Endothelial cell of umbilical vein (primary cell): ENCODE data around the gene CIB2. TPM values are rescaled to one million over a fixed set of nuclear protein-coding genes. Genes with fewer than 3 reads are reported as not detected.

Source experiments
- BruUV-seq: library from RNA; stranded (reverse); fragments of 400-500 nt; replicated peaks from 2 replicates; lab custom pipeline; 2021; lab: Mats Ljungman, UMichigan
- CTCF ChIA-PET: fragments of 300-600, 350-600 bp; sonication (Branson Sonifier 250); formaldehyde crosslinking; loops from one replicate; lab custom pipeline; 2021; ENCODE audit warnings: antibody characterized with exemption, inconsistent platforms; lab: Charles Lee
- POLR2A ChIA-PET: fragments of 300-600, 350-600 bp; sonication (Branson Sonifier 250); formaldehyde crosslinking; loops from one replicate; lab custom pipeline; 2021; ENCODE audit warnings: antibody characterized with exemption, inconsistent platforms; lab: Charles Lee
- DNase-seq: peaks from one replicate; pipeline ENCODE4 v3.0.0-alpha.2; 2011; ENCODE audit warnings: low read depth, low spot score
- FAIRE-seq: peaks from 2 replicates; lab custom pipeline; 2011; peaks lifted over from hg19 to GRCh38; lab: Jason Lieb, UNC
- H2AFZ ChIP-seq: 2 replicates; pipeline ENCODE4 v1.6.0; 2012; ENCODE audit warnings: low read depth, low read length, control low read depth, inconsistent platforms
- H3K27ac ChIP-seq: 2 replicates; pipeline ENCODE4 v1.5.1; 2011; ENCODE audit warnings: low read depth, mild to moderate bottlenecking, control low read depth, low read length, moderate library complexity; ENCODE audit not compliant: insufficient read depth
- H3K27me3 ChIP-seq, 2 experiments: 2 replicates each; pipeline versions ENCODE4 v1.6.0 to v1.6.1; 2011; ENCODE audit warnings: low read length in 2 of 2, mixed read lengths in 1 of 2; ENCODE audit not compliant: control insufficient read depth in 2 of 2, insufficient read depth in 2 of 2
- H3K36me3 ChIP-seq, 2 experiments: 2 replicates in 1 of 2; 3 replicates in 1 of 2; pipeline ENCODE4 v1.5.1; 2011; ENCODE audit warnings: low read length in 2 of 2, mild to moderate bottlenecking in 1 of 2, moderate library complexity in 1 of 2; ENCODE audit not compliant: control insufficient read depth in 2 of 2, insufficient read depth in 2 of 2; ENCODE audit errors: extremely low read depth in 1 of 2
- H3K4me1 ChIP-seq: 3 replicates; pipeline ENCODE4 v1.5.1; 2011; ENCODE audit warnings: mild to moderate bottlenecking, low read length; ENCODE audit not compliant: control insufficient read depth, insufficient read depth; ENCODE audit errors: extremely low read depth
- H3K4me2 ChIP-seq: 2 replicates; pipeline ENCODE4 v1.6.1; 2011; ENCODE audit warnings: low read length, control low read depth, mixed read lengths; ENCODE audit not compliant: insufficient read depth
- H3K4me3 ChIP-seq, 3 experiments: fragments of 200-600 bp in 1 of 3; sonication (generic), shearing (Covaris generic) in 1 of 3; replicated peaks in 1 of 3; 2 replicates each; pipeline ENCODE4 v1.5.1; 2011 to 2016; ENCODE audit warnings: control low read depth in 3 of 3, low read length in 3 of 3, mild to moderate bottlenecking in 2 of 3, inconsistent platforms in 1 of 3, low read depth in 1 of 3, moderate library complexity in 1 of 3; ENCODE audit not compliant: insufficient read depth in 1 of 3
- H3K79me2 ChIP-seq: 2 replicates; pipeline ENCODE4 v1.6.0; 2012; ENCODE audit warnings: low read length, inconsistent platforms; ENCODE audit not compliant: control insufficient read depth, insufficient read depth
- H3K9ac ChIP-seq: replicated peaks from 2 replicates; pipeline ENCODE3; 2011; ENCODE audit warnings: low read length, control low read depth; ENCODE audit not compliant: insufficient read depth; ENCODE audit errors: extremely low read depth
- H3K9me1 ChIP-seq: replicated peaks from 3 replicates; pipeline ENCODE4 v1.6.0; 2011; ENCODE audit warnings: mild to moderate bottlenecking, low read length; ENCODE audit not compliant: control insufficient read depth, insufficient read depth; ENCODE audit errors: extremely low read depth
- H3K9me3 ChIP-seq: replicated peaks from 2 replicates; pipeline ENCODE4 v1.5.1; 2012; ENCODE audit warnings: low read length, inconsistent platforms; ENCODE audit not compliant: control insufficient read depth, insufficient read depth
- H4K20me1 ChIP-seq: replicated peaks from 2 replicates; pipeline ENCODE3; 2011; ENCODE audit warnings: mild to moderate bottlenecking, low read length; ENCODE audit not compliant: control insufficient read depth, insufficient read depth; ENCODE audit errors: extremely low read depth
- CTCF ChIP-seq, 2 donors: IDR thresholded peaks; 1 replicate in 1 of 2; 2 replicates in 1 of 2; pipeline ENCODE4 v1.5.1; 2011; ENCODE audit warnings: low read length in 2 of 2, mild to moderate bottlenecking in 2 of 2, moderate library complexity in 2 of 2, control low read depth in 1 of 2, inconsistent platforms in 1 of 2, low read depth in 1 of 2; ENCODE audit not compliant: insufficient read depth in 1 of 2; ENCODE audit errors: extremely low read depth in 1 of 2
- EZH2 ChIP-seq: IDR thresholded peaks from 2 replicates; pipeline ENCODE4 v1.6.1; 2012; ENCODE audit warnings: borderline replicate concordance, low read depth, mild to moderate bottlenecking, moderate library complexity, low read length, inconsistent platforms; ENCODE audit not compliant: severe bottlenecking
- FOS ChIP-seq: IDR thresholded peaks from 2 replicates; pipeline ENCODE4 v1.6.1; 2011; ENCODE audit warnings: mild to moderate bottlenecking, low read length, moderate library complexity, borderline replicate concordance; ENCODE audit not compliant: insufficient read depth
- GATA2 ChIP-seq: IDR thresholded peaks from 2 replicates; pipeline ENCODE4 v1.7.0; 2011; ENCODE audit warnings: low read depth, mild to moderate bottlenecking, moderate library complexity, mixed read lengths, low read length; ENCODE audit not compliant: insufficient read length, insufficient read depth
- JUN ChIP-seq: IDR thresholded peaks from 2 replicates; pipeline ENCODE4 v1.6.1; 2011; ENCODE audit warnings: borderline replicate concordance, low read depth; ENCODE audit not compliant: insufficient read length, insufficient read depth
- MAX ChIP-seq: IDR thresholded peaks from 2 replicates; pipeline ENCODE4 v1.6.1; 2011; ENCODE audit not compliant: insufficient read depth, insufficient read length
- MYC ChIP-seq: IDR thresholded peaks from one replicate; pipeline ENCODE4 v1.6.1; 2011; ENCODE audit warnings: mild to moderate bottlenecking, low read depth, low read length
- POLR2A ChIP-seq: IDR thresholded peaks from 2 replicates; pipeline ENCODE4 v1.6.1; 2012; ENCODE audit warnings: low read depth, mild to moderate bottlenecking, control low read depth, low read length
- POLR2AphosphoS5 ChIP-seq: IDR thresholded peaks from 2 replicates; pipeline ENCODE4 v1.6.1; 2012; ENCODE audit warnings: low read depth, mild to moderate bottlenecking, control low read depth, low read length, moderate library complexity; ENCODE audit not compliant: insufficient read depth
- dilution Hi-C: fragments of 300-500 bp; cut with MboI; formaldehyde crosslinking; loops from one replicate; pipeline ENCODE4 v1.15.0; 2019; ENCODE audit warnings: low sequenced_read_pairs; ENCODE audit not compliant: extremely low pct_ligation_motif_present
- intact Hi-C: fragments of 100-400 bp; cut with micrococcal nuclease; formaldehyde crosslinking; loops from one replicate; pipeline ENCODE4 v1.10.0; 2022
- polyA plus RNA-seq, 4 experiments: library from polyadenylated mRNA; depleted of rRNA in 3 of 4; stranded (reverse) in 3 of 4; unstranded in 1 of 4; fragments of >200 nt; gene quantifications; 2 replicates each; pipeline versions ENCODE4 v1.2.1 to v1.2.3, GENCODE V29; 2011 to 2012; ENCODE audit warnings: missing spikeins in 1 of 4
- total RNA-seq: library from RNA; stranded (reverse); gene quantifications from 2 replicates; pipeline ENCODE4 v1.2.3, GENCODE V29; 2021

CIB2 gene
- total and polyA plus RNA-seq, 2 donors (not counting 3 experiments of a cell fraction or from before 2014, with no cell fraction given) = 4.0 to 7.7 TPM

GRCh38 chr15:78177447-78177873 is 46.2 kb upstream of the CIB2 start:
- Histone ChIP-seq H3K27ac (no peak overlapping the region), H3K4me2 (no peak overlapping the region), H3K4me3 (no peak overlapping the region), H3K9me3 (no peaks in the 10 kb centered on the region), H3K4me1 (no peaks in the 10 kb centered on the region), H3K27me3 (no peaks in the 10 kb centered on the region), H3K79me2 (no peaks in the 10 kb centered on the region), H3K36me3 (no peaks in the 10 kb centered on the region), H3K9ac (no peak overlapping the region), H4K20me1 (no peaks in the 10 kb centered on the region), H2AFZ (no peak overlapping the region), H3K9me1 (no peaks in the 10 kb centered on the region)
- dilution Hi-C loops (no loop called here), intact Hi-C loops (loop anchor here (1.0 kb wide), 1 partner anchor 64 kb away; no protein-coding TSS in a partner anchor)
- TF ChIP-seq FOS (no peak), CTCF (IDR thresholded peaks at IDR 0.05; ENCODE audit: extremely low read depth in 1 of 2, insufficient read depth in 1 of 2, low read depth in 1 of 2, low read length in 2 of 2) (peak; percentile 53 to 70)
- BruUV-seq = no TSS peak
- ChIA-PET POLR2A (no interaction called here), CTCF (interaction anchor here (0.7 to 5.8 kb wide), 8 partner anchors 12 to 219 kb away, joined by 3 to 57 read pairs (median 4); partner anchors contain the start of gene CIB2)
- peak; percentile 26 for DNase-seq
- FAIRE-seq = peak; percentile 69

GRCh38 chr15:78175330-78175729 is 44.1 kb upstream of the CIB2 start:
- Histone ChIP-seq H3K79me2 (no peaks in the 10 kb centered on the region), H3K27ac (no peak overlapping the region), H3K9me3 (no peaks in the 10 kb centered on the region), H2AFZ (no peak overlapping the region), H3K9ac (no peak overlapping the region), H4K20me1 (no peaks in the 10 kb centered on the region), H3K4me1 (no peaks in the 10 kb centered on the region), H3K4me3 (no peak overlapping the region), H3K9me1 (no peaks in the 10 kb centered on the region), H3K4me2 (no peak overlapping the region), H3K36me3 (no peaks in the 10 kb centered on the region), H3K27me3 (no peaks in the 10 kb centered on the region)
- no peak for DNase-seq
- CTCF ChIA-PET = interaction anchor here (0.7 to 5.8 kb wide), 2 partner anchors 9 to 65 kb away, joined by 4 to 57 read pairs; no protein-coding TSS in a partner anchor
- intact Hi-C loops (no loop called here), dilution Hi-C loops (no loop called here)
- BruUV-seq = no TSS peak
- TF ChIP-seq FOS (no peak), CTCF (IDR thresholded peaks at IDR 0.05; ENCODE audit: extremely low read depth in 1 of 2, insufficient read depth in 1 of 2, low read depth in 1 of 2, low read length in 2 of 2) (no peak), MAX (no peak), GATA2 (no peak), JUN (no peak), MYC (no peak), POLR2A (no peak), POLR2AphosphoS5 (no peak), EZH2 (no peak)
- POLR2A ChIA-PET = no interaction called here
- no peak for FAIRE-seq
